Vagina (tissue), 2 donors: ENCODE data around the gene ANKFN1.

Experiments
- POLR2A ChIP-seq, 2 donors: fragments of 450-650 bp; IDR thresholded peaks; one replicate each; pipeline ENCODE4 v1.6.1; 2017; ENCODE audit warnings: antibody characterized with exemption in 2 of 2, mild to moderate bottlenecking in 2 of 2, moderate library complexity in 2 of 2
- TF ChIP-seq, protein P1 (sequence below), 3 experiments: fragments of 450-650 bp in 2 of 3; fragments of 200-600 bp in 1 of 3; sonication (generic) in 1 of 3; IDR thresholded peaks; one replicate each; pipeline ENCODE4 v1.5.1; 2017 to 2019; ENCODE audit warnings: antibody characterized with exemption in 3 of 3, mild to moderate bottlenecking in 2 of 3, moderate library complexity in 2 of 3

DNA sequence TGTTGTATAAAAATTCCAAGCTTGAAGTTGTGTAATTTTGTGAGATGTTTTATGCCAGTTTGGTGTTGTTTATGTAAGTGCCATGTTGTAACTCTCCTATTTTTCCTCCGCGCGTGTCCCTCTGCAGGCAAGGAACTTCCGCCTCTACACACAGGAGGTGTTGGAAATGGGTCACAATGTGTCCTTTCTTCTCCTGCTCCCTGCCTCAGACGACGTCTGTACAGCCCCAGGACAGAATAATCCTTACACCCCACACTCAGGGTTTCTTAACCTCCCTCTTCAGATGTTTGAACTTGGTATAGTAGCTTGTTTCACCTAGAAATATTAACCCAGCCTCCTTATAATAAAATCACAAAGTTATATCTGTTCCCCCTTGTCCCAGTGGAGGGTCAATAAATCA lies 329.0 kb downstream of the ANKFN1 start:
- TF ChIP-seq, protein P1, sequence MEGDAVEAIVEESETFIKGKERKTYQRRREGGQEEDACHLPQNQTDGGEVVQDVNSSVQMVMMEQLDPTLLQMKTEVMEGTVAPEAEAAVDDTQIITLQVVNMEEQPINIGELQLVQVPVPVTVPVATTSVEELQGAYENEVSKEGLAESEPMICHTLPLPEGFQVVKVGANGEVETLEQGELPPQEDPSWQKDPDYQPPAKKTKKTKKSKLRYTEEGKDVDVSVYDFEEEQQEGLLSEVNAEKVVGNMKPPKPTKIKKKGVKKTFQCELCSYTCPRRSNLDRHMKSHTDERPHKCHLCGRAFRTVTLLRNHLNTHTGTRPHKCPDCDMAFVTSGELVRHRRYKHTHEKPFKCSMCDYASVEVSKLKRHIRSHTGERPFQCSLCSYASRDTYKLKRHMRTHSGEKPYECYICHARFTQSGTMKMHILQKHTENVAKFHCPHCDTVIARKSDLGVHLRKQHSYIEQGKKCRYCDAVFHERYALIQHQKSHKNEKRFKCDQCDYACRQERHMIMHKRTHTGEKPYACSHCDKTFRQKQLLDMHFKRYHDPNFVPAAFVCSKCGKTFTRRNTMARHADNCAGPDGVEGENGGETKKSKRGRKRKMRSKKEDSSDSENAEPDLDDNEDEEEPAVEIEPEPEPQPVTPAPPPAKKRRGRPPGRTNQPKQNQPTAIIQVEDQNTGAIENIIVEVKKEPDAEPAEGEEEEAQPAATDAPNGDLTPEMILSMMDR (IDR thresholded peaks at IDR 0.05), result no peak
- TF ChIP-seq POLR2A (IDR thresholded peaks at IDR 0.05), result no peak
